Muscle of leg (tissue), 11 donors: ENCODE results near the gene SORCS1. TPM values are rescaled to one million over a fixed set of nuclear protein-coding genes. Genes with fewer than 3 reads are reported as not detected.

ENCODE experiments used
- DNase-seq: peaks from one replicate; pipeline ENCODE4 v3.0.0; 2013
- H3K27ac ChIP-seq: one replicate; pipeline ENCODE4 v1.5.1; 2013; ENCODE audit warnings: mild to moderate bottlenecking, low read length, control low read depth
- H3K27me3 ChIP-seq: one replicate; pipeline ENCODE4 v1.6.1; 2013; ENCODE audit warnings: low read length; ENCODE audit not compliant: control insufficient read depth, insufficient read depth
- H3K36me3 ChIP-seq: one replicate; pipeline ENCODE4 v1.6.1; 2013; ENCODE audit warnings: low read length; ENCODE audit not compliant: control insufficient read depth, insufficient read depth
- H3K4me1 ChIP-seq: one replicate; pipeline ENCODE4 v1.6.1; 2013; ENCODE audit warnings: low read length; ENCODE audit not compliant: control insufficient read depth, insufficient read depth
- H3K4me3 ChIP-seq: one replicate; pipeline ENCODE4 v1.5.1; 2013; ENCODE audit warnings: low read length, control low read depth
- H3K9me3 ChIP-seq: replicated peaks from 2 replicates; pipeline ENCODE4 v1.6.1; 2013; ENCODE audit warnings: low read depth, low read length; ENCODE audit not compliant: control insufficient read depth
- WGBS: methylation state at CpG from one replicate; pipeline ENCODE4 v1.1.5; 2013; ENCODE audit warnings: missing lambda C conversion rate; ENCODE audit not compliant: insufficient coverage; 5-methylcytosine and 5-hydroxymethylcytosine counted together
- polyA plus RNA-seq, 8 donors: library from polyadenylated mRNA; unstranded; fragments of 120-200 nt; gene quantifications; one replicate each; pipeline versions ENCODE4 v1.2.1 to v1.2.3, GENCODE V29; 2013; ENCODE audit warnings: inconsistent platforms in 1 of 8, low replicate concordance in 1 of 8; ENCODE audit not compliant: insufficient read length in 8 of 8, insufficient read depth in 1 of 8
- total RNA-seq: library from RNA; stranded (reverse); fragments of 120-200 nt; gene quantifications from one replicate; pipeline ENCODE4 v1.2.4, GENCODE V29; 2013

The SORCS1 gene
- total and polyA plus RNA-seq, 9 donors, result 2.4 to 6.2 (median 3.8) TPM

GRCh38 chr10:106547047-106547635 is 617.4 kb downstream of the SORCS1 start:
- Histone ChIP-seq H3K27ac (no peak overlapping the region), H3K9me3 (no peaks in the 10 kb centered on the region), H3K4me3 (no peak overlapping the region), H3K36me3 (no peaks in the 10 kb centered on the region), H3K4me1 (no peaks in the 10 kb centered on the region), H3K27me3 (no peaks in the 10 kb centered on the region)
- DNase-seq, result no peak
- 100% methylated on average over 1 of the region's 7 CpGs for WGBS

- H3K4me1 ChIP-seq, result no peaks in the 10 kb centered on the region
- H3K36me3 ChIP-seq, result no peaks in the 10 kb centered on the region
- WGBS, result 71% methylated on average over 1 of the region's 3 CpGs
- no peak overlapping the region for H3K27ac ChIP-seq
- no peaks in the 10 kb centered on the region for H3K27me3 ChIP-seq
- H3K9me3 ChIP-seq, result no peaks in the 10 kb centered on the region
- no peak overlapping the region for H3K4me3 ChIP-seq
- no peak for DNase-seq
These were observed 622.0 kb downstream of the SORCS1 start for GRCh38 chr10:106542461-106542860.

- H3K27ac ChIP-seq, result no peak overlapping the region
- no peaks in the 10 kb centered on the region for H3K36me3 ChIP-seq
- DNase-seq, result no peak
- no peaks in the 10 kb centered on the region for H3K4me1 ChIP-seq
- H3K27me3 ChIP-seq, result no peaks in the 10 kb centered on the region
- no peak overlapping the region for H3K4me3 ChIP-seq
- no peaks in the 10 kb centered on the region for H3K9me3 ChIP-seq
These were observed 623.9 kb downstream of the SORCS1 start for GRCh38 chr10:106540645-106541044.

- Histone ChIP-seq H3K4me1 (no peaks in the 10 kb centered on the region), H3K9me3 (no peaks in the 10 kb centered on the region)
- WGBS, result no CpG with 5 or more reads among the region's 5 CpGs
These were observed 626.6 kb downstream of the SORCS1 start for GRCh38 chr10:106537866-106538265.

GRCh38 chr10:106535304-106535953 is 629.1 kb downstream of the SORCS1 start:
- WGBS, result 67% methylated on average over 4 of the region's 5 CpGs
- Histone ChIP-seq H3K27me3 (no peaks in the 10 kb centered on the region), H3K4me1 (no peaks in the 10 kb centered on the region), H3K4me3 (no peak overlapping the region), H3K9me3 (no peaks in the 10 kb centered on the region), H3K36me3 (no peaks in the 10 kb centered on the region), H3K27ac (no peak overlapping the region)
- DNase-seq, result no peak

More at GRCh38 chr10:106537866-106538265, 626.6 kb downstream of the SORCS1 start:
- Histone ChIP-seq H3K4me3 (no peak overlapping the region), H3K27me3 (no peaks in the 10 kb centered on the region), H3K36me3 (no peaks in the 10 kb centered on the region), H3K27ac (no peak overlapping the region)
- no peak for DNase-seq

- no CpG with 5 or more reads among the region's 2 CpGs for WGBS
- H3K4me3 ChIP-seq, result no peak overlapping the region
- H3K27ac ChIP-seq, result no peak overlapping the region
- H3K4me1 ChIP-seq, result no peaks in the 10 kb centered on the region
- no peaks in the 10 kb centered on the region for H3K36me3 ChIP-seq
- no peaks in the 10 kb centered on the region for H3K27me3 ChIP-seq
- H3K9me3 ChIP-seq, result no peaks in the 10 kb centered on the region
- DNase-seq, result peak; percentile 52
These were observed 630.1 kb downstream of the SORCS1 start for GRCh38 chr10:106534441-106534840.

- no peaks in the 10 kb centered on the region for H3K27me3 ChIP-seq
- no peak for DNase-seq
- no peaks in the 10 kb centered on the region for H3K9me3 ChIP-seq
- H3K36me3 ChIP-seq, result no peaks in the 10 kb centered on the region
- no peak overlapping the region for H3K27ac ChIP-seq
- no peaks in the 10 kb centered on the region for H3K4me1 ChIP-seq
- WGBS, result no CpG with 5 or more reads among the region's 2 CpGs
- H3K4me3 ChIP-seq, result no peak overlapping the region
These were observed 635.8 kb downstream of the SORCS1 start for GRCh38 chr10:106528702-106529101.

GRCh38 chr10:106525835-106526234 is 638.7 kb downstream of the SORCS1 start:
- no peak for DNase-seq
- H3K27ac ChIP-seq, result no peak overlapping the region
- no peaks in the 10 kb centered on the region for H3K4me1 ChIP-seq
- H3K36me3 ChIP-seq, result no peaks in the 10 kb centered on the region
- WGBS, result no CpG with 5 or more reads among the region's 1 CpG
- no peaks in the 10 kb centered on the region for H3K9me3 ChIP-seq
- H3K4me3 ChIP-seq, result no peak overlapping the region
- no peaks in the 10 kb centered on the region for H3K27me3 ChIP-seq
